Stomach (tissue), 4 donors: Measurements from ENCODE around the gene JAKMIP2.

ENCODE experiments used
- EP300 ChIP-seq: sonication (generic); formaldehyde crosslinking; IDR thresholded peaks from one replicate; pipeline ENCODE4 v1.6.1; 2017; ENCODE audit warnings: antibody characterized with exemption
- POLR2A ChIP-seq, 4 donors: fragments of 450-650 bp; IDR thresholded peaks; one replicate each; pipeline ENCODE4 v1.6.1; 2016; ENCODE audit warnings: antibody characterized with exemption in 4 of 4, control low read depth in 2 of 4, mild to moderate bottlenecking in 1 of 4, moderate library complexity in 1 of 4
- POLR2AphosphoS5 ChIP-seq, 3 donors: sonication (generic); formaldehyde crosslinking; IDR thresholded peaks; one replicate each; pipeline ENCODE4 v1.6.1; 2016; ENCODE audit warnings: antibody characterized with exemption in 3 of 3
- TF ChIP-seq, protein P1 (sequence below), 7 experiments: fragments of 450-650 bp in 4 of 7; fragments of 200-600 bp in 3 of 7; sonication (generic) in 3 of 7; IDR thresholded peaks; one replicate each; pipeline ENCODE4 v1.5.1; 2016 to 2019; ENCODE audit warnings: antibody characterized with exemption in 7 of 7, control low read depth in 2 of 7, mild to moderate bottlenecking in 1 of 7

DNA sequence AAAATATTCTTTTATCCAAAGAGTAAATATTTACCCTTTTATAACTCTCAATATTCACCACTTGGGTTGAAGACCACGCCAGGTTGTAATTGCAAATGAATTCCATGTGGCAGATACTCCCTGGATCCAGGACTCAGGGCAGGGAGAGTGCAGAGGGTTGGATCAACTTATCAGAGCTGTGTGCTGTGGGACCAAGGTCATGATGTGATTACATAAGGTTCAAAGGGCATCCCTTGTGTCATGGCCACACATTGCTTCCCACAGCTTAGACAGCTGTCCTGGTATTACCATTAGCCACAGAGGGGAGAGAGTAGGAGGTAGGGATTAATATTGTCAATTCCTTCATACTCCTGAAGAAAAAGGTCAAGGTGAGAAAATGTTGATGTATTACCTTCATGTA lies 133.9 kb downstream of the JAKMIP2 start:
- TF ChIP-seq, protein P1, sequence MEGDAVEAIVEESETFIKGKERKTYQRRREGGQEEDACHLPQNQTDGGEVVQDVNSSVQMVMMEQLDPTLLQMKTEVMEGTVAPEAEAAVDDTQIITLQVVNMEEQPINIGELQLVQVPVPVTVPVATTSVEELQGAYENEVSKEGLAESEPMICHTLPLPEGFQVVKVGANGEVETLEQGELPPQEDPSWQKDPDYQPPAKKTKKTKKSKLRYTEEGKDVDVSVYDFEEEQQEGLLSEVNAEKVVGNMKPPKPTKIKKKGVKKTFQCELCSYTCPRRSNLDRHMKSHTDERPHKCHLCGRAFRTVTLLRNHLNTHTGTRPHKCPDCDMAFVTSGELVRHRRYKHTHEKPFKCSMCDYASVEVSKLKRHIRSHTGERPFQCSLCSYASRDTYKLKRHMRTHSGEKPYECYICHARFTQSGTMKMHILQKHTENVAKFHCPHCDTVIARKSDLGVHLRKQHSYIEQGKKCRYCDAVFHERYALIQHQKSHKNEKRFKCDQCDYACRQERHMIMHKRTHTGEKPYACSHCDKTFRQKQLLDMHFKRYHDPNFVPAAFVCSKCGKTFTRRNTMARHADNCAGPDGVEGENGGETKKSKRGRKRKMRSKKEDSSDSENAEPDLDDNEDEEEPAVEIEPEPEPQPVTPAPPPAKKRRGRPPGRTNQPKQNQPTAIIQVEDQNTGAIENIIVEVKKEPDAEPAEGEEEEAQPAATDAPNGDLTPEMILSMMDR (IDR thresholded peaks at IDR 0.05), result no peak
- no peak for TF ChIP-seq POLR2AphosphoS5 (IDR thresholded peaks at IDR 0.05)
- TF ChIP-seq POLR2A (IDR thresholded peaks at IDR 0.05), result no peak
- no peak for TF ChIP-seq EP300
